ENCODE data around the gene CCSAP. TPM values are rescaled to one million over a fixed set of nuclear protein-coding genes. Genes with fewer than 3 reads are reported as not detected.

The CCSAP gene
- total RNA-seq, 1 experiment from 2014 or later = 8.5 TPM

DNA sequence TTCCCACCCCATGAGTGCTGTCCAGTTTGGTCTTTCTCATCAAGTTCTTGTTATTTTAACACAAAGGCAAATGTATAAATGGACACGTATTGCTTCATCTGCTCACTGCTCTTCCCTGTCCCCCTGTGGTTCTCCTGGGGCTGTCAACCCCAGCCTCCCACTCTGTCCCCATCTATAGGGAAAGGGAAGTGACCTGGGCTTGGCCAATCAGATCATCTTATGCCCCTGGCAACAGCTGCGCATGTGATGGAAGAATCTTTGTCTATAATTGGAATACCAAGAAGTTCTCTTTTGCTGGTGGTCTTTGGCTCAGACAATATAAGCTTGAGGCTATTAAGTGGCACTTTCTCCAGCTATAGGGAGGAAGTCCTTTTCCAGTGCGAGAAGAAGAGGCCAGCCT, 4.7 kb upstream of the CCSAP start:
- H3K56ac ChIP-seq (ENCODE audit: insufficient read length, low read depth, low read length) = no peak overlapping the region
- H4K20me1 ChIP-seq (ENCODE audit: control insufficient read depth, insufficient read depth, insufficient read length) = no peaks in the 10 kb centered on the region
- H3K79me1 ChIP-seq (ENCODE audit: insufficient read depth, low read depth, low read length, poor library complexity, severe bottlenecking) = no peaks in the 10 kb centered on the region
- H3K18ac ChIP-seq (ENCODE audit: insufficient read length, low read depth, low read length) = no peak overlapping the region
- TF ChIP-seq, protein P1, sequence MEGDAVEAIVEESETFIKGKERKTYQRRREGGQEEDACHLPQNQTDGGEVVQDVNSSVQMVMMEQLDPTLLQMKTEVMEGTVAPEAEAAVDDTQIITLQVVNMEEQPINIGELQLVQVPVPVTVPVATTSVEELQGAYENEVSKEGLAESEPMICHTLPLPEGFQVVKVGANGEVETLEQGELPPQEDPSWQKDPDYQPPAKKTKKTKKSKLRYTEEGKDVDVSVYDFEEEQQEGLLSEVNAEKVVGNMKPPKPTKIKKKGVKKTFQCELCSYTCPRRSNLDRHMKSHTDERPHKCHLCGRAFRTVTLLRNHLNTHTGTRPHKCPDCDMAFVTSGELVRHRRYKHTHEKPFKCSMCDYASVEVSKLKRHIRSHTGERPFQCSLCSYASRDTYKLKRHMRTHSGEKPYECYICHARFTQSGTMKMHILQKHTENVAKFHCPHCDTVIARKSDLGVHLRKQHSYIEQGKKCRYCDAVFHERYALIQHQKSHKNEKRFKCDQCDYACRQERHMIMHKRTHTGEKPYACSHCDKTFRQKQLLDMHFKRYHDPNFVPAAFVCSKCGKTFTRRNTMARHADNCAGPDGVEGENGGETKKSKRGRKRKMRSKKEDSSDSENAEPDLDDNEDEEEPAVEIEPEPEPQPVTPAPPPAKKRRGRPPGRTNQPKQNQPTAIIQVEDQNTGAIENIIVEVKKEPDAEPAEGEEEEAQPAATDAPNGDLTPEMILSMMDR (conservative IDR thresholded peaks at IDR 0.05) = no peak
- H4K8ac ChIP-seq (replicated peaks; ENCODE audit: insufficient read length, low read depth, low read length) = no peak overlapping the region
- no peak overlapping the region for H3K27ac ChIP-seq (ENCODE audit: insufficient read length, low read depth, low read length)
- H2BK15ac ChIP-seq (ENCODE audit: low read depth, low read length) = no peak overlapping the region
- Mint-ChIP-seq H3K4me1 (peaks cover 5% of the 10 kb centered on the region in 2 experiments), H3K27me3 (ENCODE audit: low read depth) (peaks cover 49% of the 10 kb centered on the region), H3K36me3 (ENCODE audit: insufficient read depth in 1 of 3, low read depth in 3 of 3) (peaks cover 0 to 9% (median 3%) of the 10 kb centered on the region in 3 experiments; a peak in 3 of 7 replicates), H3K9me3 (peaks cover 6 to 9% of the 10 kb centered on the region in 2 experiments), H3K4me3 (no peak overlapping the region), H3K27ac (no peak overlapping the region)
- H2AK5ac ChIP-seq (ENCODE audit: insufficient read length, low read length) = no peak overlapping the region
- H3K14ac ChIP-seq (ENCODE audit: insufficient read depth, low read length) = no peak overlapping the region
- H2AFZ ChIP-seq (ENCODE audit: low read length) = no peak overlapping the region
- H3K9me3 ChIP-seq (ENCODE audit: control insufficient read depth, low read depth, low read length) = no peaks in the 10 kb centered on the region
- no peak overlapping the region for H4K5ac ChIP-seq (ENCODE audit: insufficient read length, low read depth, low read length)
- H2BK20ac ChIP-seq (ENCODE audit: low read depth, low read length, poor library complexity, severe bottlenecking) = no peak overlapping the region
- peaks cover 4% of the 10 kb centered on the region for H3K23me2 ChIP-seq (ENCODE audit: insufficient read length, low read depth, low read length, poor library complexity, severe bottlenecking)
- H3K4me2 ChIP-seq (ENCODE audit: insufficient read depth, insufficient read length, low read length) = no peak overlapping the region
- H3K79me2 ChIP-seq (ENCODE audit: insufficient read depth, low read length) = no peaks in the 10 kb centered on the region
- H3K9ac ChIP-seq (ENCODE audit: extremely low read depth, insufficient read length, low read length) = no peak overlapping the region
- H3K4ac ChIP-seq (ENCODE audit: low read depth, low read length) = no peak overlapping the region
- no peak overlapping the region for H3T11ph ChIP-seq (ENCODE audit: low read length)
- no peak overlapping the region for H4K91ac ChIP-seq (ENCODE audit: insufficient read length, low read depth, low read length)
- no peak for DNase-seq
- no peaks in the 10 kb centered on the region for H3K4me1 ChIP-seq (ENCODE audit: insufficient read depth, low read length)
- H2BK5ac ChIP-seq (ENCODE audit: insufficient read length, low read length) = no peak overlapping the region
- no peak overlapping the region for H3K23ac ChIP-seq (ENCODE audit: insufficient read length, low read depth, low read length)
- H2BK12ac ChIP-seq (ENCODE audit: insufficient read length, low read depth, low read length) = no peak overlapping the region
- no peaks in the 10 kb centered on the region; the same call in 1 of the 2 replicates for H3K27me3 ChIP-seq (ENCODE audit: insufficient read depth, low read length)
- H2BK120ac ChIP-seq (ENCODE audit: low read depth, low read length, poor library complexity, severe bottlenecking) = no peak overlapping the region
- no CpG with 5 or more reads among the region's 3 CpGs for WGBS (ENCODE audit: extremely low coverage, insufficient read length, low lambda C conversion rate)
